ENCODE results near the gene PPARD. TPM values are rescaled to one million over a fixed set of nuclear protein-coding genes. Genes with fewer than 3 reads are reported as not detected.

PPARD gene
- total and polyA plus RNA-seq, 2 experiments from 2014 or later, result 15.9 to 21.7 TPM

DNA sequence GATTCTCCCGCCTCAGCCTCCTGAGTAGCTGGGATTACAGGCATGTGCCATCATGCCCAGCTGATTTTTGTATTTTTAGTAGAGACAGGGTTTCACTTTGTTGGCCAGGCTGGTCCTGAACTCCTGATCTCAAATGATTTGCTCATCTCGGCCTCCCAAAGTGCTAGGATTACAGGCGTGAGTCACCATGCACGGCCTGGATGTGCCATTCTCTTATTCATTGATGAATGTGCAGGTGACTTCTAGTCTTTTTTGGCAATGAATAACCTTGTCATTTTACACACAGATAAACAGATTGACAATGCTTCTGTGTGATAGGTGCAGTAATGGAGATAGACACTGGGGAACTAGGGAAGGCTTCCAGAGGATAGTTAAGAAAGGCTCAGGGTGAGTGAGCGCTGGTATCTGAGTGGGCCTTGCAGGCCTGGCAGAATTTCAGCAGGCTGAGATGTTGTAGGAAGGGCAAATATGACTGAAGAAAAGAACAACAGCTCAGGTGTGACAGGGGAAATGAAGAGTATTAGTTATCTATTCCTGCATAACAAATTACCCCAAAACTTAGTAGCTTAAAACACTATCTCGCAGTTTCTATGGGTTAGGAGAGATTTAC lies 23.3 kb downstream of the PPARD start:
- Histone ChIP-seq H3K9ac (no peak overlapping the region), H3K79me2 (ENCODE audit: insufficient read depth) (peaks cover 81% of the 10 kb centered on the region), H2AFZ (no peak overlapping the region), H3K36me3 (ENCODE audit: low read depth) (no peaks in the 10 kb centered on the region), H3F3A (ENCODE audit: insufficient read depth) (peaks cover 38% of the 10 kb centered on the region), H3K4me1 (ENCODE audit: insufficient read depth) (peaks cover 45% of the 10 kb centered on the region), H3K4me3 (no peak overlapping the region), H4K20me1 (ENCODE audit: insufficient read depth) (no peaks in the 10 kb centered on the region), H3K27me3 (replicated peaks; ENCODE audit: insufficient read depth) (no peaks in the 10 kb centered on the region), H3K4me2 (ENCODE audit: unreplicated experiment) (no peak overlapping the region), H3K9me3 (ENCODE audit: low read depth) (no peaks in the 10 kb centered on the region), H3K27ac (no peak overlapping the region), H3K9me2 (ENCODE audit: insufficient read depth) (no peaks in the 10 kb centered on the region)
- WGBS, 2 experiments (ENCODE audit: low coverage in 1 of 2, low lambda C conversion rate in 2 of 2, missing lambda C conversion rate in 2 of 2), result 81 to 82% methylated on average over 6 of the region's 6 CpGs
- TF ChIP-seq EZH2 (IDR thresholded peaks at IDR 0.05; ENCODE audit: insufficient read depth, poor library complexity, severe bottlenecking) (no peak), EZH2phosphoT487 (IDR thresholded peaks at IDR 0.05; ENCODE audit: insufficient read depth, low read depth) (no peak)
- in situ Hi-C loops (cut with MboI), result no loop called here
- no peak for DNase-seq

DNA sequence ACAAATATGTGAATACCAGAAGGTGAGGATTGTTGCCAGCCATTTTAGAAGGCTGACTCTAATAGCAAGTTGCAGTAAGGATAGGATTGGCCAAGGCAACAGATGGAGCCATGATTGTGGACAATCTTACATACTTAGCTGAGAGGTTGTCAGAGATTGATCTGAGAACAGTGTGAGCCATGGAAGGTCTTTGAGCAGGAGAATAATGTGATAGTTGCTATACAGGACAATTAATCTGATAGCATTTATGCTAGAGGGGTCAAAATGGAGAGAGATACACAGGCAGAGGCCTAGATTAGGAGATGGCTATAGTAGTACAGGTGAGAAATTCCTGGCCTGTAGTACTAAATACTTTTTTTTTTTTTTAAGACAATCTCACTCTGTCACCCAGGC lies 23.8 kb downstream of the PPARD start:
- no peaks in the 10 kb centered on the region for H3K36me3 ChIP-seq (ENCODE audit: low read depth)
- H3K79me2 ChIP-seq (ENCODE audit: insufficient read depth), result peaks cover 78% of the 10 kb centered on the region
- H3K27me3 ChIP-seq (replicated peaks; ENCODE audit: insufficient read depth), result no peaks in the 10 kb centered on the region
- no peaks in the 10 kb centered on the region for H3K9me3 ChIP-seq (ENCODE audit: low read depth)
- H2AFZ ChIP-seq, result no peak overlapping the region
- no peak overlapping the region for H3K9ac ChIP-seq
- no peak overlapping the region for H3K4me3 ChIP-seq
- peaks cover 46% of the 10 kb centered on the region for H3K4me1 ChIP-seq (ENCODE audit: insufficient read depth)
- no peaks in the 10 kb centered on the region for H3K9me2 ChIP-seq (ENCODE audit: insufficient read depth)
- H3F3A ChIP-seq (ENCODE audit: insufficient read depth), result peaks cover 44% of the 10 kb centered on the region
- no peak for DNase-seq
- no peak overlapping the region for H3K27ac ChIP-seq
- no peak overlapping the region for H3K4me2 ChIP-seq (ENCODE audit: unreplicated experiment)
- in situ Hi-C loops (cut with MboI), result no loop called here
- TF ChIP-seq EZH2phosphoT487 (IDR thresholded peaks at IDR 0.05; ENCODE audit: insufficient read depth, low read depth) (no peak), EZH2 (IDR thresholded peaks at IDR 0.05; ENCODE audit: insufficient read depth, poor library complexity, severe bottlenecking) (no peak)
- no peaks in the 10 kb centered on the region for H4K20me1 ChIP-seq (ENCODE audit: insufficient read depth)

DNA sequence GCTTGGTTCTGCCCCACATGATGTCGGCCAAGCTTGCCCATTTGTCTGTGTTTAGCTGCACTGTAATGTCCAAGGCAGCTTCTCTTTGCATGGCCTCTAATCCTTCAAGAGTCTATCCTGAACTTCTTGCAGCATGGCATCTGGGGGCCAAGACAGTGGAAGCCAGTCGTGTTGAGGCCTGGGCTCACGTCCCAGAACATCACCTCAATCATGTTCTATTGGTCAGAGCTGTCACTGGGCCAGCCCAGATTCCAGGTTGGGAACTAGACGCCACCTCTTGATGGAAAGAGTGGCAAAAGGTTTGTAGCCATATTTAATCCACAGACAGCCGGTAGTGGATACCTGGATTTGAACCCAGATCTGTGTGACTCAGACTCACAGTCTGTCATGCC lies 25.3 kb downstream of the PPARD start:
- no peak for TF ChIP-seq EZH2 (IDR thresholded peaks at IDR 0.05; ENCODE audit: insufficient read depth, poor library complexity, severe bottlenecking)
- no peak for TF ChIP-seq EZH2phosphoT487 (IDR thresholded peaks at IDR 0.05; ENCODE audit: insufficient read depth, low read depth)
- H3K79me2 ChIP-seq (ENCODE audit: insufficient read depth), result peaks cover 78% of the 10 kb centered on the region
- no peak overlapping the region for H3K4me2 ChIP-seq (ENCODE audit: unreplicated experiment)

DNA sequence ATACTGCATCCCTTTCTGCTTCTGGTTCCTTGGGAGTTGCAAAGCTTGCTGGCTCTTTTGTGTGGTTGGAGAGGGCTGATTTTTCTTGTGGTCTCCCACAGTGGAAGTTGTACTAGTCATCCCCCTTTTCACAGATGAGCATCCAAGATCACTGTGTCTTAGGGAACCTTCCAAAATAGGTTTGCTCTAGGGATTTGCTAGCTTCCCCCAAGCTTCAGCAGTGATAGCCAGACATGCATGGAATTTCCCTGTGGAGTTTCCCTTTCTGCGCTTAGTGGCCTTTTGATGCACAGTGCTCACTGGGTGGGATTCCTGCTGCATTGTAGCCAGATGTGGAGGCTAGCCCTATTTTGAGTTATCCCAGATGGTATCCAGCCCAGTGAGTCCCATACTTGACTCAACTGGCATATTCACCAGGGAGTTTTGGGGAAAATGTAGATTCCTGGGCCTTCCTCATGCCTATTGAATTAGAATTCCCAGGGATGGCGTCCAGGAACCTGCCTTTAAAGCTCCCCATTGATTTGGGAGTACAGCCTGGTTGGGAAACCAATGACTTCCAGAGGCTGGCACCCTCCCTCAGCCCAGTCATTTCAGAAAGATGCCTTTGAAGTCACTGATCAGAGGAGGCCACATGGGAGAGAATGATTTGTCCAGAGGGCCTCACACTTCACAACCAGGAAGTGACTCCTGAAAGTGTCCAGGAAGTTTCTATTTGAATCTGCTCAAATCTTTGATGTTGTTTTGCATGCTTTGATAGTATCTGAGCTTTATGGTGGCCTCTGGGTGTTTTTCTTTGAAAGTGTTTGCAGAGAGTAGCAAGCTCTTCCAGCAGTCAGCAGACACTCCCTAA lies 25.9 kb downstream of the PPARD start:
- H4K20me1 ChIP-seq (ENCODE audit: insufficient read depth), result no peaks in the 10 kb centered on the region
- H3K9ac ChIP-seq, result peak overlapping the region; percentile 84
- H3K4me1 ChIP-seq (ENCODE audit: insufficient read depth), result peaks cover 49% of the 10 kb centered on the region
- no peak overlapping the region for H3K4me3 ChIP-seq
- H2AFZ ChIP-seq, result no peak overlapping the region
- peaks cover 64% of the 10 kb centered on the region for H3F3A ChIP-seq (ENCODE audit: insufficient read depth)
- WGBS, 2 experiments (ENCODE audit: low coverage in 1 of 2, low lambda C conversion rate in 2 of 2, missing lambda C conversion rate in 2 of 2), result 59 to 71% methylated on average over 2 of the region's 2 CpGs
- H3K27me3 ChIP-seq (replicated peaks; ENCODE audit: insufficient read depth), result no peaks in the 10 kb centered on the region
- H3K79me2 ChIP-seq (ENCODE audit: insufficient read depth), result peaks cover 78% of the 10 kb centered on the region
- peak; percentile 90 for DNase-seq
- no peaks in the 10 kb centered on the region for H3K9me2 ChIP-seq (ENCODE audit: insufficient read depth)
- in situ Hi-C loops (cut with MboI), result no loop called here
- peak overlapping the region; percentile 86 for H3K4me2 ChIP-seq (ENCODE audit: unreplicated experiment)
- no peaks in the 10 kb centered on the region for H3K36me3 ChIP-seq (ENCODE audit: low read depth)
- peak overlapping the region; percentile 99 for H3K27ac ChIP-seq
- TF ChIP-seq EZH2 (IDR thresholded peaks at IDR 0.05; ENCODE audit: insufficient read depth, poor library complexity, severe bottlenecking), result no peak
- no peak for TF ChIP-seq EZH2phosphoT487 (IDR thresholded peaks at IDR 0.05; ENCODE audit: insufficient read depth, low read depth)
- no peaks in the 10 kb centered on the region for H3K9me3 ChIP-seq (ENCODE audit: low read depth)

More for the DNA sequence above, 25.3 kb downstream of the PPARD start:
- Histone ChIP-seq H4K20me1 (ENCODE audit: insufficient read depth) (no peaks in the 10 kb centered on the region), H3K4me1 (ENCODE audit: insufficient read depth) (peaks cover 54% of the 10 kb centered on the region), H3K9me3 (ENCODE audit: low read depth) (no peaks in the 10 kb centered on the region), H3K27ac (peak overlapping the region; percentile 99), H3K9me2 (ENCODE audit: insufficient read depth) (no peaks in the 10 kb centered on the region), H2AFZ (no peak overlapping the region), H3K9ac (peak overlapping the region; percentile 84), H3F3A (ENCODE audit: insufficient read depth) (peaks cover 58% of the 10 kb centered on the region), H3K36me3 (ENCODE audit: low read depth) (no peaks in the 10 kb centered on the region), H3K27me3 (replicated peaks; ENCODE audit: insufficient read depth) (no peaks in the 10 kb centered on the region), H3K4me3 (no peak overlapping the region)
- in situ Hi-C loops (cut with MboI), result no loop called here
- no peak for DNase-seq
- 70 to 71% methylated on average over 5 of the region's 5 CpGs for WGBS, 2 experiments (ENCODE audit: low coverage in 1 of 2, low lambda C conversion rate in 2 of 2, missing lambda C conversion rate in 2 of 2)
